Measurements from ENCODE around the gene SGTA. TPM values are rescaled to one million over a fixed set of nuclear protein-coding genes. Genes with fewer than 3 reads are reported as not detected.

SGTA gene
- total RNA-seq, 1 experiment from 2014 or later, result 109 TPM

DNA sequence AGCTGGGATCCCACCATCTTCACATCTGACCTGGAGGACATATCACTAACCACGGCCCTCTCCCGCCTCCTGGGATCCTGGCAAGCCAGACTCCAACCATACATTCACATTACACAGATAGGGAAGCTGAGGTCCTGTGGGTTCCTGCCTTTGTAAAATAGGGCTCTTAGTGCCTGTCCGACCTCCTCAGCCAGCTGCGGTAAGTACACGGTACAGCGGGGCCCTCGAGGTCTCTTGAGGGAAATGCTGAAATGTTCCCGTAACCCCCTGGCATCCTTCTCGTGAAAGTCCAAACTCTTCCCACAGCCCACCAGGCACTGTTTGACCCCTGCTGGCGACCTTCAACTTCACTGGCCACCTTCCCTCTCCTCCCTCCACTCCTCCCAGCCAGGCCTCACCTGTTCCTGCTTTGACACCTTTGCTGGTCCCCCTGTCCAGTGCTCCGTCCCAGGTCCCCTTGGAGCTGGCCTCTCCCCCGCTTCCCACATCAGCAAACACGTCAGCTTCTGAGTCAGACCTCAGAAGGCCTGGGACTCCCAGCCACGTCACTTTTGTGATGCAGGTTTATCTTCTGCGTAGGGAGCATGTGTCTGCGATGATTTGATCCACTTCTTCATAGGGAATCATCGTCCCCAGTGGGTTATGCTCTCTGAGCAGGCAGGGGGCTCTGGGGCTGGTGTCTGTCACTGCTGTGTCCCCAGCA is 71.8 kb downstream of the SGTA start (continued):
- TF ChIP-seq, protein P1, sequence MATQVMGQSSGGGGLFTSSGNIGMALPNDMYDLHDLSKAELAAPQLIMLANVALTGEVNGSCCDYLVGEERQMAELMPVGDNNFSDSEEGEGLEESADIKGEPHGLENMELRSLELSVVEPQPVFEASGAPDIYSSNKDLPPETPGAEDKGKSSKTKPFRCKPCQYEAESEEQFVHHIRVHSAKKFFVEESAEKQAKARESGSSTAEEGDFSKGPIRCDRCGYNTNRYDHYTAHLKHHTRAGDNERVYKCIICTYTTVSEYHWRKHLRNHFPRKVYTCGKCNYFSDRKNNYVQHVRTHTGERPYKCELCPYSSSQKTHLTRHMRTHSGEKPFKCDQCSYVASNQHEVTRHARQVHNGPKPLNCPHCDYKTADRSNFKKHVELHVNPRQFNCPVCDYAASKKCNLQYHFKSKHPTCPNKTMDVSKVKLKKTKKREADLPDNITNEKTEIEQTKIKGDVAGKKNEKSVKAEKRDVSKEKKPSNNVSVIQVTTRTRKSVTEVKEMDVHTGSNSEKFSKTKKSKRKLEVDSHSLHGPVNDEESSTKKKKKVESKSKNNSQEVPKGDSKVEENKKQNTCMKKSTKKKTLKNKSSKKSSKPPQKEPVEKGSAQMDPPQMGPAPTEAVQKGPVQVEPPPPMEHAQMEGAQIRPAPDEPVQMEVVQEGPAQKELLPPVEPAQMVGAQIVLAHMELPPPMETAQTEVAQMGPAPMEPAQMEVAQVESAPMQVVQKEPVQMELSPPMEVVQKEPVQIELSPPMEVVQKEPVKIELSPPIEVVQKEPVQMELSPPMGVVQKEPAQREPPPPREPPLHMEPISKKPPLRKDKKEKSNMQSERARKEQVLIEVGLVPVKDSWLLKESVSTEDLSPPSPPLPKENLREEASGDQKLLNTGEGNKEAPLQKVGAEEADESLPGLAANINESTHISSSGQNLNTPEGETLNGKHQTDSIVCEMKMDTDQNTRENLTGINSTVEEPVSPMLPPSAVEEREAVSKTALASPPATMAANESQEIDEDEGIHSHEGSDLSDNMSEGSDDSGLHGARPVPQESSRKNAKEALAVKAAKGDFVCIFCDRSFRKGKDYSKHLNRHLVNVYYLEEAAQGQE (IDR thresholded peaks at IDR 0.05; ENCODE audit: low read depth), result no peak
- no peak for TF ChIP-seq EZH2 (IDR thresholded peaks at IDR 0.05)
- no peak for TF ChIP-seq SRF (IDR thresholded peaks at IDR 0.05; ENCODE audit: low read depth)
- no peak for TF ChIP-seq EZH2phosphoT487 (IDR thresholded peaks at IDR 0.05; ENCODE audit: borderline replicate concordance)
- no peak for TF ChIP-seq SP1 (IDR thresholded peaks at IDR 0.05; ENCODE audit: low read depth)
- no peak for TF ChIP-seq POLR2AphosphoS5 (IDR thresholded peaks at IDR 0.05; ENCODE audit: low read depth, low read length)
- TF ChIP-seq ZFX (IDR thresholded peaks at IDR 0.05), result no peak
- TF ChIP-seq EGR1 (IDR thresholded peaks at IDR 0.05; ENCODE audit: low read depth), result no peak
- TF ChIP-seq ELF1 (IDR thresholded peaks at IDR 0.05; ENCODE audit: borderline replicate concordance, low read depth), result no peak

DNA sequence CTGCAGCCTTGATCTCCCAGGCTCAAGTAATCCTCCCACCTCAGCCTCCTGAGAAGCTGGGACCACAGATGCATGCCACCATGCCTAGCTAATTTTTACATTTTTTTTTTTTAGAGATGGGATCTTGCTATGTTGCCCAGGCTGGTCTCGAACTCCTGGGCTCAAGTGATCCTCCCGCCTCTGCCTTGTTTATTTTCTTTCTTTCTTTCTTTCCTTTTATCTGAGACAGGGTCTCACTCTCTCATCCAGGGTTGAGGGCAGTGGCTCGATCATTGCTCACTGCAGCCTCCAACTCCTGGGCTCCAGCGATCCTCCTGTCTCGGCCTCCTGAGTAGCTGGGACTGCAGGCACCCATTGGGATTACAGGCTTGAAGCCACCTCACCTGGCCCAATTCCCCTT is 76.8 kb downstream of the SGTA start:
- ChIA-PET CTCF (no interaction called here), RAD21 (ENCODE audit: low non-redundant PET in 1 of 2, low total read pairs in 2 of 2, uncharacterized antibody in 2 of 2, unreplicated experiment in 2 of 2) (no interaction called here), POLR2A (no interaction called here)
- intact Hi-C loops (cut with micrococcal nuclease), result no loop called here
- TF ChIP-seq CBX3 (IDR thresholded peaks at IDR 0.05; ENCODE audit: low read depth), result no peak
- no peak for TF ChIP-seq JUND (IDR thresholded peaks at IDR 0.05)
- H3K4me2 ChIP-seq (ENCODE audit: low read length), result no peak overlapping the region
- no peaks in the 10 kb centered on the region for H3K79me2 ChIP-seq (ENCODE audit: insufficient read depth, low read length)
- H3K4me3 ChIP-seq (replicated peaks in 1 of 2; ENCODE audit: low read depth in 1 of 2, low read length in 2 of 2), result no peak overlapping the region
- no peak overlapping the region for H2AFZ ChIP-seq (ENCODE audit: low read depth, low read length, poor library complexity, severe bottlenecking)
- no peak overlapping the region for H3K9ac ChIP-seq (ENCODE audit: low read length)
- H4K20me1 ChIP-seq (ENCODE audit: insufficient read depth), result no peaks in the 10 kb centered on the region
- peaks cover 4 to 15% of the 10 kb centered on the region in 2 experiments; a peak in 3 of 4 replicates for H3K4me1 ChIP-seq (ENCODE audit: control insufficient read depth in 1 of 2, insufficient read depth in 2 of 2, low read length in 2 of 2)
- H3K36me3 ChIP-seq (ENCODE audit: control insufficient read depth in 1 of 2, insufficient read depth in 2 of 2, low read length in 2 of 2), result no peaks in the 10 kb centered on the region
- BruUV-seq (replicated peaks), result no TSS peak
- H3K27ac ChIP-seq (ENCODE audit: low read depth, low read length), result no peak overlapping the region
- H3K9me3 ChIP-seq (ENCODE audit: control insufficient read depth in 1 of 2, insufficient read depth in 1 of 2, low read depth in 1 of 2, low read length in 2 of 2), result no peaks in the 10 kb centered on the region
- no peaks in the 10 kb centered on the region for H3K27me3 ChIP-seq (ENCODE audit: insufficient read depth, low read length)
- H3K9me2 ChIP-seq (ENCODE audit: insufficient read depth), result no peaks in the 10 kb centered on the region
- DNase-seq (ENCODE audit: low read depth, low spot score) (no peak), ATAC-seq (no peak)

Other genes with a start within 250 kb of the SGTA start
- gene GNG7, start 80.6 kb downstream of the SGTA start, total RNA-seq (2021; ENCODE audit: unreplicated experiment), result 11.3 TPM
- gene DIRAS1, start 61.9 kb downstream of the SGTA start, total RNA-seq (2021; ENCODE audit: unreplicated experiment), result 33.7 TPM
- 39.1 TPM for gene SLC39A3, start 43.3 kb downstream of the SGTA start, total RNA-seq (2021; ENCODE audit: unreplicated experiment)
- gene THOP1, start 2.2 kb upstream of the SGTA start, total RNA-seq (2021; ENCODE audit: unreplicated experiment), result 201 TPM
- gene ZNF554, start 36.6 kb upstream of the SGTA start, total RNA-seq (2021; ENCODE audit: unreplicated experiment), result 4.0 TPM
- 4.5 TPM for gene ZNF555, start 58.2 kb upstream of the SGTA start, total RNA-seq (2021; ENCODE audit: unreplicated experiment)
- not detected for gene ZNF556, start 84.1 kb upstream of the SGTA start, total RNA-seq (2021; ENCODE audit: unreplicated experiment)
- 8.3 TPM for gene ZNF57, start 117.7 kb upstream of the SGTA start, total RNA-seq (2021; ENCODE audit: unreplicated experiment)
- 5.9 TPM for gene ZNF77, start 161.7 kb upstream of the SGTA start, total RNA-seq (2021; ENCODE audit: unreplicated experiment)
- gene TLE6, start 194.3 kb upstream of the SGTA start, total RNA-seq (2021; ENCODE audit: unreplicated experiment), result 10.9 TPM
- gene TLE2, start 246.0 kb upstream of the SGTA start, total RNA-seq (2021; ENCODE audit: unreplicated experiment), result 35.6 TPM

Data from HCT116 (cell line).